ENCODE data around the gene ATL1. TPM values are rescaled to one million over a fixed set of nuclear protein-coding genes. Genes with fewer than 3 reads are reported as not detected.
"Not testable (repeated sequence)": the region's sequence is repeated elsewhere in the genome, so short reads cannot be mapped to it uniquely, and the experiment has no call there.

The ATL1 gene
- total and polyA plus RNA-seq, 4 donors: 24.7 to 95.9 (median 79.5) TPM

GRCh38 chr14:50658203-50658602 lies 98.3 kb downstream of the ATL1 start:
- Histone ChIP-seq H3K27me3 (ENCODE audit: control insufficient read depth, insufficient read depth, low read length) (no peaks in the 10 kb centered on the region), H3K4me1 (ENCODE audit: control insufficient read depth, insufficient read depth, low read length) (no peaks in the 10 kb centered on the region), H3K4me3 (ENCODE audit: low read depth, low read length) (no peak overlapping the region), H3K9me3 (ENCODE audit: control insufficient read depth, insufficient read depth, low read length) (no peaks in the 10 kb centered on the region), H3K36me3 (ENCODE audit: control insufficient read depth, insufficient read depth, low read length) (no peaks in the 10 kb centered on the region), H3K27ac (ENCODE audit: low read depth, low read length) (peak overlapping the region; percentile 36)
- peak in 1 of 6 donors; percentile 58 for DNase-seq (ENCODE audit: low read depth in 4 of 6, low spot score in 6 of 6)
- 24% methylated on average over 3 of the region's 6 CpGs for WGBS (ENCODE audit: insufficient coverage)

- H3K36me3 ChIP-seq (ENCODE audit: control insufficient read depth, insufficient read depth, low read length): no peaks in the 10 kb centered on the region
- 81% methylated on average over 5 of the region's 6 CpGs for WGBS (ENCODE audit: insufficient coverage)
- no peak overlapping the region for H3K27ac ChIP-seq (ENCODE audit: low read depth, low read length)
Observed at GRCh38 chr14:50659327-50659974, 99.5 kb downstream of the ATL1 start.

GRCh38 chr14:50664579-50664978 lies 104.6 kb downstream of the ATL1 start:
- not testable (repeated sequence) for H3K27me3 ChIP-seq (ENCODE audit: control insufficient read depth, insufficient read depth, low read length); H3K4me3 ChIP-seq (ENCODE audit: low read depth, low read length); H3K36me3 ChIP-seq (ENCODE audit: control insufficient read depth, insufficient read depth, low read length); H3K27ac ChIP-seq (ENCODE audit: low read depth, low read length); H3K9me3 ChIP-seq (ENCODE audit: control insufficient read depth, insufficient read depth, low read length); DNase-seq (ENCODE audit: low read depth in 4 of 6, low spot score in 6 of 6); H3K4me1 ChIP-seq (ENCODE audit: control insufficient read depth, insufficient read depth, low read length)
- WGBS (ENCODE audit: insufficient coverage): no CpG with 5 or more reads among the region's 2 CpGs

More at GRCh38 chr14:50659327-50659974, 99.5 kb downstream of the ATL1 start:
- Histone ChIP-seq H3K4me1 (ENCODE audit: control insufficient read depth, insufficient read depth, low read length) (no peaks in the 10 kb centered on the region), H3K27me3 (ENCODE audit: control insufficient read depth, insufficient read depth, low read length) (no peaks in the 10 kb centered on the region), H3K9me3 (ENCODE audit: control insufficient read depth, insufficient read depth, low read length) (no peaks in the 10 kb centered on the region), H3K4me3 (ENCODE audit: low read depth, low read length) (no peak overlapping the region)
- DNase-seq (ENCODE audit: low read depth in 4 of 6, low spot score in 6 of 6): no peak

- not testable (repeated sequence) for H3K36me3 ChIP-seq (ENCODE audit: control insufficient read depth, insufficient read depth, low read length); H3K27ac ChIP-seq (ENCODE audit: low read depth, low read length); H3K4me1 ChIP-seq (ENCODE audit: control insufficient read depth, insufficient read depth, low read length); H3K9me3 ChIP-seq (ENCODE audit: control insufficient read depth, insufficient read depth, low read length); DNase-seq (ENCODE audit: low read depth in 4 of 6, low spot score in 6 of 6); H3K27me3 ChIP-seq (ENCODE audit: control insufficient read depth, insufficient read depth, low read length); H3K4me3 ChIP-seq (ENCODE audit: low read depth, low read length)
- no CpG with 5 or more reads among the region's 5 CpGs for WGBS (ENCODE audit: insufficient coverage)
Observed at GRCh38 chr14:50665300-50665699, 105.4 kb downstream of the ATL1 start.

GRCh38 chr14:50666772-50667683 lies 107.1 kb downstream of the ATL1 start:
- peak overlapping the region; percentile 95 for H3K27ac ChIP-seq (ENCODE audit: low read depth, low read length)
- H3K9me3 ChIP-seq (ENCODE audit: control insufficient read depth, insufficient read depth, low read length): no peaks in the 10 kb centered on the region
- H3K4me3 ChIP-seq (ENCODE audit: low read depth, low read length): peak overlapping the region; percentile 77

GRCh38 chr14:50667684-50667995 lies 107.7 kb downstream of the ATL1 start:
- Histone ChIP-seq H3K36me3 (ENCODE audit: control insufficient read depth, insufficient read depth, low read length) (no peaks in the 10 kb centered on the region), H3K4me3 (ENCODE audit: low read depth, low read length) (peak overlapping the region; percentile 77), H3K27ac (ENCODE audit: low read depth, low read length) (peak overlapping the region; percentile 95), H3K9me3 (ENCODE audit: control insufficient read depth, insufficient read depth, low read length) (no peaks in the 10 kb centered on the region), H3K27me3 (ENCODE audit: control insufficient read depth, insufficient read depth, low read length) (no peaks in the 10 kb centered on the region), H3K4me1 (ENCODE audit: control insufficient read depth, insufficient read depth, low read length) (no peaks in the 10 kb centered on the region)
- peak in 1 of 6 donors; percentile 28 for DNase-seq (ENCODE audit: low read depth in 4 of 6, low spot score in 6 of 6)
- under 1% methylated on average over 25 of the region's 25 CpGs for WGBS (ENCODE audit: insufficient coverage)

More at GRCh38 chr14:50666772-50667683, 107.1 kb downstream of the ATL1 start:
- peak in 2 of 6 donors; percentile 58 to 61 for DNase-seq (ENCODE audit: low read depth in 4 of 6, low spot score in 6 of 6)
- Histone ChIP-seq H3K27me3 (ENCODE audit: control insufficient read depth, insufficient read depth, low read length) (no peaks in the 10 kb centered on the region), H3K4me1 (ENCODE audit: control insufficient read depth, insufficient read depth, low read length) (no peaks in the 10 kb centered on the region), H3K36me3 (ENCODE audit: control insufficient read depth, insufficient read depth, low read length) (no peaks in the 10 kb centered on the region)
- 0% methylated on average over 5 of the region's 20 CpGs for WGBS (ENCODE audit: insufficient coverage)

DNA sequence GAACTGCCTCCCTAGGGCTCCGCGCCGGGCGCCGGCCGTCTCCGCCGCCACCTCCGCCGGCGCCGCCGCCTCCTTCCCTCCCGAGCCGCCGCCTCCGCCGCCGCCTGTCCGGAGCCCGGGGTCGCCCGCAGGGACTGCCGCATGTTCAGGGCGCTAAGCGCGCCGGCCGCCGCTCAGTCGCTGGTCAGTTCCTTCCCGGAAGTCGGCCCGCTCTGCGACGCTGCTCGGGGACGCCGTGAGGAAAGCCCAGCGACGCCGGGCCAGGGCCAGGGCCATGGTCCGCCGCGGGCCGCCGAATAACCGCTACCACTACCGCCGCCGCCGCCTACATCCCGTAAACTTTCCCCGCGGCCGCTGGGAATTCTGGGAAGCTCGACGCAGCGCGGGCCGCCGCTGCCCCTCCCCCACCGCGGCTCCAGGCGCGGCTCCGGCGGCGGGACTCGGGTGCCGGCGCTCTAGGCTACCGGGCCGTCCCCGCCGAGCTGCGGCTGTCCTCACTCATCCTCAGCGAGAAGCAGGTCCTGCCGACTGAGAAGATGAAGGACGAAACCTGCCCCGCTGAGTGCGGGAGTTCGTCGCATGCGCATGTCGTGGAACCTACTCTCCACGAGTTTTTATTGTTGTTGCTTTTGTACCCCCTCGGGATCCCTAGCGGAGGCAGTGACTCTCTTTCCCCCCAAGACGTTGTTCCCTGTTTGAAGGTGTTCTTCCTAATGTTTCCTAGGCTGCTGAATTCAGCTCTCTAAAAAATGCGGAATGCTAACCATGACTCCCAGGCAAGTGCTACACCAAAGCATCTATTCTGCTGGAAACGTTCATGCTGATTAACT lies 108.3 kb downstream of the ATL1 start, which contains the start of gene SAV1:
TSS of gene SAV1 (minus strand) at position 311 of the 830 bp plus-strand sequence. CDS start 339 bp downstream, outside the sequence.
- no peaks in the 10 kb centered on the region for H3K36me3 ChIP-seq (ENCODE audit: control insufficient read depth, insufficient read depth, low read length)

DNA sequence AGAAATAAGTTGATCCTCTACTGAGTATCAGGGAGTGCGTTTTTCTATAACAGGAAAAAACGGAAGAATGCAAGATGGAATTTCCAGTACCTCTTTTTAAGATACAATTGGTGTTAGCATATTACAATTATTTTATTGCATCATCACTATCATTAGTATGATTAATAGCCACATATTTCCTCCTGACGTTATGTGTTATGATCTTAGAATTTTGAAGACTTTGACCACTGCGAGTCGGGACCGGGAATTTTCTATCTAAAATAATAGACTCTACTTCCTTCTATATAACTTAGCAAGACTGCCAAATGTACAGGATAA lies 108.8 kb downstream of the ATL1 start:
- WGBS (ENCODE audit: insufficient coverage): no CpG with 5 or more reads among the region's 6 CpGs
- Histone ChIP-seq H3K4me1 (ENCODE audit: control insufficient read depth, insufficient read depth, low read length) (no peaks in the 10 kb centered on the region), H3K36me3 (ENCODE audit: control insufficient read depth, insufficient read depth, low read length) (no peaks in the 10 kb centered on the region), H3K4me3 (ENCODE audit: low read depth, low read length) (peak overlapping the region; percentile 77), H3K27me3 (ENCODE audit: control insufficient read depth, insufficient read depth, low read length) (no peaks in the 10 kb centered on the region), H3K27ac (ENCODE audit: low read depth, low read length) (peak overlapping the region; percentile 95), H3K9me3 (ENCODE audit: control insufficient read depth, insufficient read depth, low read length) (no peaks in the 10 kb centered on the region)
- peak in 1 of 6 donors; percentile 4 for DNase-seq (ENCODE audit: low read depth in 4 of 6, low spot score in 6 of 6)

More for the DNA sequence above, 108.3 kb downstream of the ATL1 start, which contains the start of gene SAV1:
- H3K27me3 ChIP-seq (ENCODE audit: control insufficient read depth, insufficient read depth, low read length): no peaks in the 10 kb centered on the region
- peak within 1 kb of the TSS; percentile 95 for H3K27ac ChIP-seq (ENCODE audit: low read depth, low read length)
- H3K4me1 ChIP-seq (ENCODE audit: control insufficient read depth, insufficient read depth, low read length): no peaks in the 10 kb centered on the region
- peak; percentile 61 to 95 (median 79) for DNase-seq (ENCODE audit: low read depth in 4 of 6, low spot score in 6 of 6)
- WGBS (ENCODE audit: insufficient coverage): 0% methylated on average over 90 of the region's 92 CpGs
- no peaks in the 10 kb centered on the region for H3K9me3 ChIP-seq (ENCODE audit: control insufficient read depth, insufficient read depth, low read length)
- H3K4me3 ChIP-seq (ENCODE audit: low read depth, low read length): peak within 1 kb of the TSS; percentile 77

GRCh38 chr14:50669441-50669986 lies 109.6 kb downstream of the ATL1 start:
- Histone ChIP-seq H3K36me3 (ENCODE audit: control insufficient read depth, insufficient read depth, low read length) (no peaks in the 10 kb centered on the region), H3K27ac (ENCODE audit: low read depth, low read length) (no peak overlapping the region), H3K4me3 (ENCODE audit: low read depth, low read length) (no peak overlapping the region), H3K9me3 (ENCODE audit: control insufficient read depth, insufficient read depth, low read length) (no peaks in the 10 kb centered on the region), H3K4me1 (ENCODE audit: control insufficient read depth, insufficient read depth, low read length) (no peaks in the 10 kb centered on the region), H3K27me3 (ENCODE audit: control insufficient read depth, insufficient read depth, low read length) (no peaks in the 10 kb centered on the region)
- peak in 1 of 6 donors; percentile 34 for DNase-seq (ENCODE audit: low read depth in 4 of 6, low spot score in 6 of 6)
- WGBS (ENCODE audit: insufficient coverage): 22% methylated on average over 4 of the region's 4 CpGs

Measured in spinal cord (tissue), 10 donors.